K562 (cell line): ENCODE data around the gene FGF1. TPM values are rescaled to one million over a fixed set of nuclear protein-coding genes. Genes with fewer than 3 reads are reported as not detected.

ENCODE experiments used
- ATAC-seq: fragments of 200-7000 bp; cut with Tn5 transposase; 3 replicates; pipeline ENCODE4 v1.9.1; 2020; ENCODE audit warnings: moderate library complexity
- BruUV-seq: library from RNA; stranded (reverse); fragments of 400-500 nt; replicated peaks from 2 replicates; lab custom pipeline; 2021; lab: Mats Ljungman, UMichigan
- CTCF ChIA-PET: fragments of 300-600 bp; formaldehyde crosslinking; extraction: SDS; loops from one replicate; lab custom pipeline; 2021; ENCODE audit warnings: low intra/inter-chr PET ratio; lab: Yijun Ruan, JAX
- POLR2A ChIA-PET: fragments of 300-600, 350-650 bp; sonication (Branson Sonifier 250); formaldehyde crosslinking; extraction: SDS; loops from one replicate; lab custom pipeline; 2021; ENCODE audit warnings: antibody characterized with exemption, inconsistent platforms; lab: Yijun Ruan, JAX
- DNase-seq, 4 experiments: peaks; one replicate each; pipeline versions ENCODE4 v3.0.0 to v3.0.0-alpha.2; 2011 to 2018; ENCODE audit warnings: low spot score in 3 of 4, mixed read lengths in 3 of 4; ENCODE audit errors: extremely low read depth in 1 of 4
- FAIRE-seq: peaks from 2 replicates; lab custom pipeline; 2011; peaks lifted over from hg19 to GRCh38; lab: Jason Lieb, UNC
- H2AFZ ChIP-seq: 2 replicates; pipeline ENCODE4 v1.6.0; 2011; ENCODE audit warnings: low read depth, low read length, control low read depth, inconsistent platforms
- H3K27ac ChIP-seq: fragments of 200-600 bp; 3 replicates; pipeline ENCODE4 v1.8.0; 2011; ENCODE audit warnings: low read depth, mild to moderate bottlenecking, control low read depth, inconsistent platforms, low read length, moderate library complexity, mixed read lengths; ENCODE audit errors: extremely low read depth
- H3K27me3 ChIP-seq, 2 experiments: fragments of 300-600 bp in 1 of 2; 2 replicates in 1 of 2; 3 replicates in 1 of 2; pipeline versions ENCODE4 v1.6.0 to v1.8.0; 2011; ENCODE audit warnings: inconsistent platforms in 2 of 2, low read length in 2 of 2, mild to moderate bottlenecking in 1 of 2, mixed read lengths in 1 of 2, moderate library complexity in 1 of 2; ENCODE audit not compliant: control insufficient read depth in 2 of 2, insufficient read depth in 2 of 2
- H3K36me3 ChIP-seq: fragments of 300-600 bp; 3 replicates; pipeline ENCODE4 v1.8.0; 2011; ENCODE audit warnings: mild to moderate bottlenecking, low read length, inconsistent platforms; ENCODE audit not compliant: control insufficient read depth, insufficient read depth
- H3K4me1 ChIP-seq, 2 experiments: fragments of 200-600 bp in 1 of 2; replicated peaks in 1 of 2; 2 replicates in 1 of 2; 3 replicates in 1 of 2; pipeline versions ENCODE4 v1.5.1 to v1.8.0; 2011; ENCODE audit warnings: inconsistent platforms in 2 of 2, low read length in 2 of 2, mild to moderate bottlenecking in 1 of 2, mixed read lengths in 1 of 2, moderate library complexity in 1 of 2; ENCODE audit not compliant: control insufficient read depth in 2 of 2, insufficient read depth in 2 of 2
- H3K4me2 ChIP-seq: 2 replicates; pipeline ENCODE4 v1.6.1; 2011; ENCODE audit warnings: low read length, control low read depth, inconsistent platforms, mixed read lengths; ENCODE audit not compliant: insufficient read depth
- H3K4me3 ChIP-seq: fragments of 200-600 bp; sonication (generic), shearing (Covaris generic); 2 replicates; pipeline ENCODE4 v1.5.1; 2016; ENCODE audit warnings: control low read depth, inconsistent platforms
- H3K79me2 ChIP-seq: fragments of 200-600 bp; 3 replicates; pipeline ENCODE4 v1.8.0; 2011; ENCODE audit warnings: low read length, inconsistent platforms; ENCODE audit not compliant: control insufficient read depth, insufficient read depth
- H3K9ac ChIP-seq, 2 experiments: 2 replicates each; pipeline versions ENCODE4 v1.6.0 to v1.6.1; 2011; ENCODE audit warnings: low read depth in 2 of 2, low read length in 2 of 2, control low read depth in 1 of 2, inconsistent platforms in 1 of 2, mild to moderate bottlenecking in 1 of 2, mixed read lengths in 1 of 2; ENCODE audit not compliant: insufficient read depth in 1 of 2
- H3K9me1 ChIP-seq: one replicate; pipeline ENCODE4 v1.6.0; 2011; ENCODE audit warnings: inconsistent platforms, mild to moderate bottlenecking, low read length, moderate library complexity; ENCODE audit not compliant: control insufficient read depth, insufficient read depth
- H3K9me3 ChIP-seq: replicated peaks from 2 replicates; pipeline ENCODE4 v1.5.1; 2011; ENCODE audit warnings: low read depth, low read length, inconsistent platforms; ENCODE audit not compliant: control insufficient read depth, insufficient read depth
- H4K20me1 ChIP-seq: replicated peaks from 2 replicates; pipeline ENCODE4 v1.6.1; 2011; ENCODE audit warnings: low read length, inconsistent platforms, mixed read lengths; ENCODE audit not compliant: control insufficient read depth, insufficient read depth
- ATF1 ChIP-seq, 2 experiments: fragments of 450-650 bp in 1 of 2; IDR thresholded peaks; 2 replicates each; pipeline ENCODE4 v1.6.1; 2016; ENCODE audit warnings: missing compliant biosample characterization in 1 of 2, missing genetic modification characterization in 1 of 2
- E2F3 ChIP-seq: fragments of 250-450 bp; sonication (Bioruptor Pico); IDR thresholded peaks from 2 replicates; pipeline ENCODE4 v1.4.0; 2020; ENCODE audit warnings: mild to moderate bottlenecking
- EGR1 ChIP-seq: fragments of 450-650 bp; conservative IDR thresholded peaks from 2 replicates; pipeline ENCODE4 v1.6.1; 2017; ENCODE audit warnings: mild to moderate bottlenecking
- GTF2F1 ChIP-seq: IDR thresholded peaks from 2 replicates; pipeline ENCODE4 v1.6.1; 2011; ENCODE audit warnings: low read depth, low read length, improper control_type of control experiment
- JUND ChIP-seq, 2 experiments: IDR thresholded peaks; 2 replicates in 1 of 2; 3 replicates in 1 of 2; pipeline ENCODE4 v1.6.1; 2011; ENCODE audit warnings: borderline replicate concordance in 2 of 2, low read depth in 2 of 2, low read length in 2 of 2, improper control_type of control experiment in 1 of 2, missing biosample characterization in 1 of 2, missing genetic modification characterization in 1 of 2, missing genetic modification reagents in 1 of 2
- TSC22D4 ChIP-seq: fragments of 450-650 bp; IDR thresholded peaks from 2 replicates; pipeline ENCODE4 v1.6.1; 2016; ENCODE audit warnings: missing genetic modification characterization, missing biosample characterization, control low read depth
- ZBTB26 ChIP-seq: fragments of 450-650 bp; formaldehyde crosslinking; IDR thresholded peaks from 2 replicates; pipeline ENCODE4 v1.4.0; 2022; ENCODE audit warnings: missing genetic modification characterization
- WGBS: fragments of 100-300 bp; shearing (Covaris generic); methylation state at CpG from one replicate; pipeline ENCODE4 v1.1.6; 2016; ENCODE audit warnings: low coverage, mixed read lengths; ENCODE audit not compliant: insufficient coverage; ENCODE audit errors: missing lambda C conversion rate; 5-methylcytosine and 5-hydroxymethylcytosine counted together
- in situ Hi-C: fragments of 300-500 bp; cut with MboI; formaldehyde crosslinking; loops from 4 replicates; pipeline ENCODE4 v1.15.0; 2018; ENCODE audit warnings: inconsistent platforms, mixed read lengths
- intact Hi-C: fragments of 100-400 bp; cut with micrococcal nuclease; formaldehyde crosslinking; loops from 2 replicates; pipeline ENCODE4 v1.14.2; 2022
- polyA plus RNA-seq, 8 experiments: library from polyadenylated mRNA; depleted of rRNA in 4 of 8; stranded (reverse) in 5 of 8; unstranded in 3 of 8; fragments of >200 nt; fragmentation: Nextera tagmentation in 2 of 8; fragmentation: Illumina TruSeq in 1 of 8; extraction: Ambion mirVana in 2 of 8; extraction: Trizol in 1 of 8; gene quantifications; 2 replicates each; pipeline versions ENCODE4 v1.2.1 to v1.2.3, GENCODE V29; 2011 to 2014; ENCODE audit warnings: inconsistent platforms in 1 of 8, missing spikeins in 1 of 8
- total RNA-seq, 7 experiments: library from RNA; depleted of rRNA in 6 of 7; stranded (reverse); fragments of >200 nt in 6 of 7; fragmentation: Illumina TruSeq in 2 of 7; extraction: Trizol in 2 of 7; gene quantifications; 2 replicates each; pipeline versions ENCODE4 v1.2.1 to v1.2.3, GENCODE V29; 2011 to 2021; ENCODE audit warnings: low replicate concordance in 1 of 7
- TF ChIP-seq, protein P1 (sequence below): fragments of 200-800 bp; sonication (Bioruptor generic); IDR thresholded peaks from 2 replicates; pipeline ENCODE4 v1.6.1; 2017; ENCODE audit warnings: missing genetic modification characterization, missing compliant biosample characterization

Gene FGF1
- total and polyA plus RNA-seq, 9 of the 15 experiments (the other 6 are each of a cell fraction or from before 2014, with no cell fraction given) = not detected

- no peak for TF ChIP-seq E2F3 (CRISPR knock-in tag)
- TF ChIP-seq ZBTB26 = no peak
- no peak for TF ChIP-seq GTF2F1
- TF ChIP-seq JUND (IDR thresholded peaks at IDR 0.05; ENCODE audit: borderline replicate concordance, low read depth, low read length) = no peak
- no peak for TF ChIP-seq JUND (tag; IDR thresholded peaks at IDR 0.05; ENCODE audit: borderline replicate concordance, low read depth, low read length)
- TF ChIP-seq, protein P1, sequence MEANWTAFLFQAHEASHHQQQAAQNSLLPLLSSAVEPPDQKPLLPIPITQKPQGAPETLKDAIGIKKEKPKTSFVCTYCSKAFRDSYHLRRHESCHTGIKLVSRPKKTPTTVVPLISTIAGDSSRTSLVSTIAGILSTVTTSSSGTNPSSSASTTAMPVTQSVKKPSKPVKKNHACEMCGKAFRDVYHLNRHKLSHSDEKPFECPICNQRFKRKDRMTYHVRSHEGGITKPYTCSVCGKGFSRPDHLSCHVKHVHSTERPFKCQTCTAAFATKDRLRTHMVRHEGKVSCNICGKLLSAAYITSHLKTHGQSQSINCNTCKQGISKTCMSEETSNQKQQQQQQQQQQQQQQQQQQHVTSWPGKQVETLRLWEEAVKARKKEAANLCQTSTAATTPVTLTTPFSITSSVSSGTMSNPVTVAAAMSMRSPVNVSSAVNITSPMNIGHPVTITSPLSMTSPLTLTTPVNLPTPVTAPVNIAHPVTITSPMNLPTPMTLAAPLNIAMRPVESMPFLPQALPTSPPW = no peak
- TF ChIP-seq, all 486 proteins: peak for 0
Observed at GRCh38 chr5:142664067-142664466, 21.8 kb downstream of the FGF1 start (continued).

DNA sequence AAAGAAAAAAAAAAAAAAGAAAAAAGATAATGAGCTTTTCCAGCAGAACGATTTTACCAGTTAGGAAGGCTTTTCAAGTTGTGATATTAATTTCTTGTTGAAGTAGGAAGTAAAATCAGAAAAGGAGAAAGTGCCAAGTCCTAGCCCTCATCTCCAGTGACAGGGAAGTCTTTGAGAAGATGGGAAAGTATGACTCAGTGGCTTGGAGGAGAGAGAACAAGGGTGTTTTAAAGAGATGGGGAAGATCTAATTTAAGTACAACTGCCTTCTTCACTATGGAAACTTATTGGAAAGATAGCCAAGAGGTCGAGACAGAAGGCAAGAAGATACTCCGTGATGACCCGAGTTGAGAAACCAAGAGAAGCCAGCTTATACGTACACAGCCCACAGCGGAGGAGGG, 22.6 kb downstream of the FGF1 start:
- intact Hi-C loops (no loop called here), in situ Hi-C loops (no loop called here)
- CTCF ChIA-PET = no interaction called here
- no peaks in the 10 kb centered on the region for H3K4me1 ChIP-seq
- BruUV-seq = no TSS peak
- no peak overlapping the region for H3K4me3 ChIP-seq
- peaks cover 13 to 37% of the 10 kb centered on the region in 2 experiments; a peak in 3 of 5 replicates for H3K27me3 ChIP-seq
- H3K36me3 ChIP-seq = no peaks in the 10 kb centered on the region
- WGBS = 2% methylated on average over 6 of the region's 6 CpGs
- no peak overlapping the region for H3K4me2 ChIP-seq
- H3K9ac ChIP-seq = no peak overlapping the region
- H4K20me1 ChIP-seq = no peaks in the 10 kb centered on the region
- no peak for DNase-seq
- no peaks in the 10 kb centered on the region for H3K9me1 ChIP-seq
- H3K27ac ChIP-seq = no peak overlapping the region
- TF ChIP-seq EGR1 (no peak), TSC22D4 (tag) (no peak), ATF1 (CRISPR knock-in tag; IDR thresholded peaks at IDR 0.05) (no peak), ATF1 (tag; IDR thresholded peaks at IDR 0.05) (no peak)
- H3K79me2 ChIP-seq = no peaks in the 10 kb centered on the region
- H3K9me3 ChIP-seq = no peaks in the 10 kb centered on the region
- no peak for ATAC-seq
- no peak for FAIRE-seq
- no peak overlapping the region for H2AFZ ChIP-seq
- POLR2A ChIA-PET = interaction anchor here (0.8 kb wide), 1 partner anchor 539 kb away, joined by 3 read pairs; no protein-coding TSS in a partner anchor
